ENCODE measurements around the gene PREX1. TPM values are rescaled to one million over a fixed set of nuclear protein-coding genes. Genes with fewer than 3 reads are reported as not detected.

The PREX1 gene
- total and polyA plus RNA-seq, 2 of the 4 experiments (the other 2 are of a cell fraction) = 0.67 to 0.72 TPM

DNA sequence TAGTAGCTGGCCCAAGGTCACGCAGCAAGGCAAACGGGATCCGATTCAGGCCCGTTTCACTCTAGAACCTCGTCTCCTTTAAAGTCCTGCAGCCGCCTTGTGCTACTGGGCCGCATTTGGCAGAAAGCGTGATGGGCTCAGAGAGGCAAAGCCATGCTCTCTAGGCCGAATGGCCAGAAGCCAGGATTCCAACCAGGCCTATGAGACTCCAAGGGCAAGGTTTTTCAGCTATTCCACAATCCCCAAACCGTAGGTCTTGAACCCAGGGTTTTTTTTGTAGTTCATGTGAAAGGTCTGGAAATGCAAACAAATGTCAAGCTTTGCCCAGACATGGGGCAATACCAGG is 174.1 kb downstream of the PREX1 start:
- Histone ChIP-seq H2AK5ac (ENCODE audit: low read depth, low read length) (no peak overlapping the region), H2AFZ (replicated peaks; ENCODE audit: low read length, poor library complexity) (no peak overlapping the region)
- dilution Hi-C loops (cut with HindIII; ENCODE audit: low sequenced_read_pairs, unreplicated experiment) = no loop called here

More for the DNA sequence above, 174.1 kb downstream of the PREX1 start:
- no peak overlapping the region for H3K4me2 ChIP-seq (ENCODE audit: low read depth, low read length)
- ChIA-PET POLR2A (ENCODE audit: unreplicated experiment) (no interaction called here), CTCF (no interaction called here)
- 98% methylated on average over 6 of the region's 10 CpGs; no CpG with 5 or more reads in 1 of the 2 experiments for WGBS, 2 experiments (ENCODE audit: extremely low coverage in 2 of 2, insufficient read length in 1 of 2)
- H3K79me1 ChIP-seq (ENCODE audit: low read depth in 1 of 2, low read length in 2 of 2) = no peaks in the 10 kb centered on the region
- H4K91ac ChIP-seq (ENCODE audit: insufficient read depth, low read depth, low read length) = no peak overlapping the region
- no peaks in the 10 kb centered on the region for H3K9me3 ChIP-seq (ENCODE audit: control insufficient read depth, insufficient read depth, low read length)
- H3K4me3 ChIP-seq (ENCODE audit: insufficient read depth, low read depth, low read length) = no peak overlapping the region
- no peak overlapping the region for H3K27ac ChIP-seq (ENCODE audit: insufficient read depth, low read length)
- no TSS peak for BruUV-seq (replicated peaks)
- H3K9ac ChIP-seq (ENCODE audit: low read depth, low read length) = no peak overlapping the region
- no peak overlapping the region for H3K18ac ChIP-seq (ENCODE audit: low read depth, low read length)
- intact Hi-C loops (cut with micrococcal nuclease) (loop anchor here (10.0 kb wide), 1 partner anchor 171 kb away; the partner anchor contains the start of gene PREX1), in situ Hi-C loops (cut with MboI; ENCODE audit: low sequenced_read_pairs) (no loop called here)
- H2BK120ac ChIP-seq (ENCODE audit: low read depth, low read length) = no peak overlapping the region
- H3K9me1 ChIP-seq (ENCODE audit: insufficient read depth, low read length) = no peaks in the 10 kb centered on the region; the same call in 1 of the 2 replicates
- H3K4me1 ChIP-seq (ENCODE audit: control insufficient read depth, insufficient read depth, low read length) = no peaks in the 10 kb centered on the region; the same call in 1 of the 2 replicates
- ATAC-seq (ENCODE audit: low read depth) (no peak), DNase-seq (no peak)
- no peak overlapping the region for H2BK5ac ChIP-seq (ENCODE audit: low read depth, low read length, poor library complexity, severe bottlenecking)
- TF ChIP-seq MAFK (IDR thresholded peaks at IDR 0.05; ENCODE audit: low read depth, low read length) = no peak
- TF ChIP-seq RCOR1 (IDR thresholded peaks at IDR 0.05; ENCODE audit: insufficient replicate concordance, low read length) = no peak
- no peak for TF ChIP-seq SMC3 (IDR thresholded peaks at IDR 0.05; ENCODE audit: low read depth, low read length)
- no peak for TF ChIP-seq FOS (IDR thresholded peaks at IDR 0.05; ENCODE audit: low read depth, low read length)
- TF ChIP-seq NFE2L2 (IDR thresholded peaks at IDR 0.05; ENCODE audit: low read depth, low read length) = no peak
- no peak for TF ChIP-seq POLR2A (IDR thresholded peaks at IDR 0.05; ENCODE audit: low read depth, low read length)
- TF ChIP-seq BHLHE40 (IDR thresholded peaks at IDR 0.05; ENCODE audit: low read depth, low read length) = no peak
- TF ChIP-seq CEBPB (IDR thresholded peaks at IDR 0.05; ENCODE audit: low read depth, low read length) = no peak
- TF ChIP-seq RAD21 (IDR thresholded peaks at IDR 0.05; ENCODE audit: low read length) = no peak
- TF ChIP-seq CHD1 (IDR thresholded peaks at IDR 0.05; ENCODE audit: low read depth, low read length) = no peak
- TF ChIP-seq RFX5 (IDR thresholded peaks at IDR 0.05; ENCODE audit: low read depth, low read length) = no peak
- TF ChIP-seq MAZ (IDR thresholded peaks at IDR 0.05; ENCODE audit: borderline replicate concordance, low read depth, low read length) = no peak
- TF ChIP-seq, protein P1, sequence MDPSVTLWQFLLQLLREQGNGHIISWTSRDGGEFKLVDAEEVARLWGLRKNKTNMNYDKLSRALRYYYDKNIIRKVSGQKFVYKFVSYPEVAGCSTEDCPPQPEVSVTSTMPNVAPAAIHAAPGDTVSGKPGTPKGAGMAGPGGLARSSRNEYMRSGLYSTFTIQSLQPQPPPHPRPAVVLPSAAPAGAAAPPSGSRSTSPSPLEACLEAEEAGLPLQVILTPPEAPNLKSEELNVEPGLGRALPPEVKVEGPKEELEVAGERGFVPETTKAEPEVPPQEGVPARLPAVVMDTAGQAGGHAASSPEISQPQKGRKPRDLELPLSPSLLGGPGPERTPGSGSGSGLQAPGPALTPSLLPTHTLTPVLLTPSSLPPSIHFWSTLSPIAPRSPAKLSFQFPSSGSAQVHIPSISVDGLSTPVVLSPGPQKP (IDR thresholded peaks at IDR 0.05; ENCODE audit: borderline replicate concordance, low read depth, low read length) = no peak
- TF ChIP-seq MXI1 (IDR thresholded peaks at IDR 0.05; ENCODE audit: borderline replicate concordance, low read depth, low read length) = no peak
- TF ChIP-seq, protein P2, sequence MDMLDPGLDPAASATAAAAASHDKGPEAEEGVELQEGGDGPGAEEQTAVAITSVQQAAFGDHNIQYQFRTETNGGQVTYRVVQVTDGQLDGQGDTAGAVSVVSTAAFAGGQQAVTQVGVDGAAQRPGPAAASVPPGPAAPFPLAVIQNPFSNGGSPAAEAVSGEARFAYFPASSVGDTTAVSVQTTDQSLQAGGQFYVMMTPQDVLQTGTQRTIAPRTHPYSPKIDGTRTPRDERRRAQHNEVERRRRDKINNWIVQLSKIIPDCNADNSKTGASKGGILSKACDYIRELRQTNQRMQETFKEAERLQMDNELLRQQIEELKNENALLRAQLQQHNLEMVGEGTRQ (IDR thresholded peaks at IDR 0.05; ENCODE audit: low read depth, low read length) = no peak
- TF ChIP-seq, protein P3, sequence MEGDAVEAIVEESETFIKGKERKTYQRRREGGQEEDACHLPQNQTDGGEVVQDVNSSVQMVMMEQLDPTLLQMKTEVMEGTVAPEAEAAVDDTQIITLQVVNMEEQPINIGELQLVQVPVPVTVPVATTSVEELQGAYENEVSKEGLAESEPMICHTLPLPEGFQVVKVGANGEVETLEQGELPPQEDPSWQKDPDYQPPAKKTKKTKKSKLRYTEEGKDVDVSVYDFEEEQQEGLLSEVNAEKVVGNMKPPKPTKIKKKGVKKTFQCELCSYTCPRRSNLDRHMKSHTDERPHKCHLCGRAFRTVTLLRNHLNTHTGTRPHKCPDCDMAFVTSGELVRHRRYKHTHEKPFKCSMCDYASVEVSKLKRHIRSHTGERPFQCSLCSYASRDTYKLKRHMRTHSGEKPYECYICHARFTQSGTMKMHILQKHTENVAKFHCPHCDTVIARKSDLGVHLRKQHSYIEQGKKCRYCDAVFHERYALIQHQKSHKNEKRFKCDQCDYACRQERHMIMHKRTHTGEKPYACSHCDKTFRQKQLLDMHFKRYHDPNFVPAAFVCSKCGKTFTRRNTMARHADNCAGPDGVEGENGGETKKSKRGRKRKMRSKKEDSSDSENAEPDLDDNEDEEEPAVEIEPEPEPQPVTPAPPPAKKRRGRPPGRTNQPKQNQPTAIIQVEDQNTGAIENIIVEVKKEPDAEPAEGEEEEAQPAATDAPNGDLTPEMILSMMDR (conservative IDR thresholded peaks at IDR 0.05; ENCODE audit: low read depth, low read length) = no peak
- no peak overlapping the region for H3K14ac ChIP-seq (replicated peaks; ENCODE audit: low read depth, low read length)
- H3K56ac ChIP-seq (ENCODE audit: extremely low read depth, insufficient read depth, low read length) = no peak overlapping the region
- H3K23ac ChIP-seq (ENCODE audit: low read depth, low read length) = no peak overlapping the region
- H4K5ac ChIP-seq (ENCODE audit: low read depth, low read length) = no peak overlapping the region
- no peak overlapping the region for H2BK15ac ChIP-seq (ENCODE audit: low read depth, low read length)
- no peak overlapping the region for H2BK20ac ChIP-seq (ENCODE audit: low read depth, low read length)
- no peak overlapping the region for H3K4ac ChIP-seq (ENCODE audit: low read depth, low read length)
- peak overlapping the region; percentile 58 for H2AK9ac ChIP-seq (replicated peaks; ENCODE audit: low read depth, low read length, poor library complexity)
- no peaks in the 10 kb centered on the region for H3K36me3 ChIP-seq (ENCODE audit: control insufficient read depth, insufficient read depth, low read length)
- H3K27me3 ChIP-seq (ENCODE audit: control insufficient read depth, insufficient read depth, low read length) = no peaks in the 10 kb centered on the region
- no peaks in the 10 kb centered on the region for H4K20me1 ChIP-seq (ENCODE audit: insufficient read depth, low read length)
- H4K8ac ChIP-seq (ENCODE audit: low read depth in 2 of 2, low read length in 2 of 2) = no peak overlapping the region
